GM19238 (cell line): ENCODE measurements around the gene GALNT18.
A peak's percentile ranks its signal among the peaks of the same experiment; 100 is the strongest.

Experiments
- DNase-seq: peaks from one replicate; pipeline ENCODE4 v3.0.0; 2011; ENCODE audit warnings: low spot score; ENCODE audit not compliant: insufficient read length

The GALNT18 gene

GRCh38 chr11:11390068-11390771, 231.6 kb downstream of the GALNT18 start:
- no peak for DNase-seq

GRCh38 chr11:11389238-11389637, 232.6 kb downstream of the GALNT18 start:
- DNase-seq, result no peak

GRCh38 chr11:11387622-11388305, 234.0 kb downstream of the GALNT18 start:
- no peak for DNase-seq

GRCh38 chr11:11387207-11387606, 234.6 kb downstream of the GALNT18 start:
- DNase-seq, result no peak

GRCh38 chr11:11384829-11385228, 237.0 kb downstream of the GALNT18 start:
- DNase-seq, result no peak

GRCh38 chr11:11383995-11384394, 237.8 kb downstream of the GALNT18 start:
- no peak for DNase-seq

GRCh38 chr11:11382858-11383532, 238.8 kb downstream of the GALNT18 start:
- DNase-seq, result no peak

- DNase-seq, result no peak
Measured at GRCh38 chr11:11381471-11382105, 240.2 kb downstream of the GALNT18 start.

- no peak for DNase-seq
Measured at GRCh38 chr11:11380883-11381282, 240.9 kb downstream of the GALNT18 start.

GRCh38 chr11:11380340-11380739, 241.5 kb downstream of the GALNT18 start:
- no peak for DNase-seq

GRCh38 chr11:11379661-11380060, 242.1 kb downstream of the GALNT18 start:
- DNase-seq, result no peak

- DNase-seq, result no peak
Measured at GRCh38 chr11:11378184-11378940, 243.4 kb downstream of the GALNT18 start.

GRCh38 chr11:11374358-11375148, 247.3 kb downstream of the GALNT18 start:
- peak; percentile 14 for DNase-seq

- DNase-seq, result no peak
Measured at GRCh38 chr11:11373934-11374333, 247.9 kb downstream of the GALNT18 start.

GRCh38 chr11:11372461-11372860, 249.3 kb downstream of the GALNT18 start:
- no peak for DNase-seq

- no peak for DNase-seq
Measured at GRCh38 chr11:11370962-11371303, 250.9 kb downstream of the GALNT18 start.

GRCh38 chr11:11370255-11370961, 251.4 kb downstream of the GALNT18 start:
- DNase-seq, result no peak

- DNase-seq, result no peak
Measured at GRCh38 chr11:11366793-11367192, 255.0 kb downstream of the GALNT18 start.

GRCh38 chr11:11363674-11364073, 258.1 kb downstream of the GALNT18 start:
- DNase-seq, result no peak

GRCh38 chr11:11359611-11360010, 262.2 kb downstream of the GALNT18 start:
- DNase-seq, result no peak
